ENCODE results near the gene DHRS4.
A peak's percentile ranks its signal among the peaks of the same experiment; 100 is the strongest.
"Not testable (repeated sequence)": the region's sequence is repeated elsewhere in the genome, so short reads cannot be mapped to it uniquely, and the experiment has no call there.

The DHRS4 gene

GRCh38 chr14:24006817-24007652, 53.5 kb downstream of the DHRS4 start:
- in situ Hi-C loops (cut with HindIII; ENCODE audit: low sequenced_read_pairs); DNase-seq (ENCODE audit: low read depth, low spot score): not testable (repeated sequence)
- peak overlapping the region; percentile 32 for H3K4me3 ChIP-seq (ENCODE audit: low read depth, low read length)

- TF ChIP-seq, protein P1, sequence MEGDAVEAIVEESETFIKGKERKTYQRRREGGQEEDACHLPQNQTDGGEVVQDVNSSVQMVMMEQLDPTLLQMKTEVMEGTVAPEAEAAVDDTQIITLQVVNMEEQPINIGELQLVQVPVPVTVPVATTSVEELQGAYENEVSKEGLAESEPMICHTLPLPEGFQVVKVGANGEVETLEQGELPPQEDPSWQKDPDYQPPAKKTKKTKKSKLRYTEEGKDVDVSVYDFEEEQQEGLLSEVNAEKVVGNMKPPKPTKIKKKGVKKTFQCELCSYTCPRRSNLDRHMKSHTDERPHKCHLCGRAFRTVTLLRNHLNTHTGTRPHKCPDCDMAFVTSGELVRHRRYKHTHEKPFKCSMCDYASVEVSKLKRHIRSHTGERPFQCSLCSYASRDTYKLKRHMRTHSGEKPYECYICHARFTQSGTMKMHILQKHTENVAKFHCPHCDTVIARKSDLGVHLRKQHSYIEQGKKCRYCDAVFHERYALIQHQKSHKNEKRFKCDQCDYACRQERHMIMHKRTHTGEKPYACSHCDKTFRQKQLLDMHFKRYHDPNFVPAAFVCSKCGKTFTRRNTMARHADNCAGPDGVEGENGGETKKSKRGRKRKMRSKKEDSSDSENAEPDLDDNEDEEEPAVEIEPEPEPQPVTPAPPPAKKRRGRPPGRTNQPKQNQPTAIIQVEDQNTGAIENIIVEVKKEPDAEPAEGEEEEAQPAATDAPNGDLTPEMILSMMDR (IDR thresholded peaks at IDR 0.05; ENCODE audit: low read depth, low read length): no peak
- no peak for DNase-seq (ENCODE audit: low read depth, low spot score)
- in situ Hi-C loops (cut with HindIII; ENCODE audit: low sequenced_read_pairs): no loop called here
- no peak overlapping the region for H3K4me3 ChIP-seq (ENCODE audit: low read depth, low read length)
Observed at GRCh38 chr14:24011051-24011450, 57.5 kb downstream of the DHRS4 start.

- in situ Hi-C loops (cut with HindIII; ENCODE audit: low sequenced_read_pairs); DNase-seq (ENCODE audit: low read depth, low spot score); H3K4me3 ChIP-seq (ENCODE audit: low read depth, low read length): not testable (repeated sequence)
Observed at GRCh38 chr14:24012726-24013273, 59.2 kb downstream of the DHRS4 start.

DNA sequence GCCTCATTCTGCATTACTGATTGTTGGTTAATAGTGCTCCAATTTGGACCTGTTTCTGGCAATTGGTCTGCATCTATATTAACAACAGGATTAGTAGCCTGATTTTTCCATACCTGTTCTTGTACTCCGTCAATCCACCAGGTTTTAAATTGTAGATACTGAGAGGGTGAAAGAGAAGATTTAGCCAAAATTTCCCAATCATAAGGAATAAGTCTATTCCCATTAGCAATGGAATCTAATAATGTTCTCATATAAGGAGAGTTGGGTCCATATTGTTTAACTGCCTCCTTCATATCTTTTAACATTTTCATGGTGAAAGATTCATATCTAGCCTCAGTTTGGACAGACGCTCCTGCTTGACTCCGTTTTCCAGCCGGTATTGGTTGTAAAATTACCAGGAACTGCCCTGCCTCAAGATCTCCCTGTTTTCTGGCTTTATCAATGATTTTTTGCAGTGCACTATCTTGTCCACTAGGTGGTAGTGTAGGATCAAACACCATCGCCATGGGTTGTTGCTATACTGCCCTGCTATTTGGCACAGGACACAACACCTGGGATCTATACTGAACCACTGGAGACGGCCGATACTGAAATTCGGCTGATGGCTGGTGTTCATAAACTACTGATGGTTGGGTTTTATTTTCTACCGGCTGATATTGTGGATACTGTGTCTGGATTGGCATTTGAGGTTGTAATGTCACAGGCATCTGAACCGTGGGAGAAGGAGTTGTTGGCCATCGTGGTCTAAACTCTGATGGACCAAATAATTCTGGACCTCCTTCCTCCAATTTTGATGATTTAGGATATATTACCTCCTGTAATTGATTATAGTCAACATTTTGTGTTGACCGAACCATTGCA, 60.3 kb downstream of the DHRS4 start:
- no peak overlapping the region for H3K4me3 ChIP-seq (ENCODE audit: low read depth, low read length)
- TF ChIP-seq, protein P1 (IDR thresholded peaks at IDR 0.05; ENCODE audit: low read depth, low read length): peak; percentile 83
- DNase-seq (ENCODE audit: low read depth, low spot score): peak; percentile 69
- in situ Hi-C loops (cut with HindIII; ENCODE audit: low sequenced_read_pairs): no loop called here

DNA sequence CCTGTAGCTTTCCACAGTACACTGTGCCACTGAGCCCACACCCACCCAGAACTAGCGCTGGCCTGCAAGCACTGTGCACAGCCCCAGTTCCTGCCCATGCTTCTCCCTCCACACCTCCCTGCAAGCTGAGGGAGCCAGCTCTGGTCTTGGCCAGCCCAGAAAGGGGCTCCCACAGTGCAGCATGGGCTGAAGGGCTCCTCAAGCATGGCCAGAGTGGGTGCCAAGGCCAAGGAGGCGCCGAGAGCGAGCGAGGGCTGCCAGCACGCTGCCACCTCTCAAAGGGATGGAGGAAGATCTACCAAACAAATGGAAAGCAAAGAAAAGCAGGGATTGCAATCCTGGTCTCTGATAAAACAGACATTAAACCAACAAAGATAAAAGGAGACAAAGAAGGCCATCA, 62.2 kb downstream of the DHRS4 start:
- in situ Hi-C loops (cut with HindIII; ENCODE audit: low sequenced_read_pairs); H3K4me3 ChIP-seq (ENCODE audit: low read depth, low read length); DNase-seq (ENCODE audit: low read depth, low spot score): not testable (repeated sequence)
